K562 (cell line): ENCODE measurements around the gene C1orf105. TPM values are rescaled to one million over a fixed set of nuclear protein-coding genes. Genes with fewer than 3 reads are reported as not detected.

ENCODE experiments used
- ARID2 ChIP-seq: fragments of 450-650 bp; IDR thresholded peaks from 2 replicates; pipeline ENCODE4 v1.6.1; 2017; ENCODE audit warnings: antibody characterized with exemption, mild to moderate bottlenecking
- CAMTA2 ChIP-seq: fragments of 250-450 bp; sonication (Bioruptor Pico); conservative IDR thresholded peaks from 2 replicates; pipeline ENCODE4 v1.5.1; 2022
- CBFA2T2 ChIP-seq: fragments of 450-650 bp; conservative IDR thresholded peaks from 2 replicates; pipeline ENCODE4 v1.6.1; 2017; ENCODE audit warnings: mild to moderate bottlenecking
- CBX1 ChIP-seq: sonication (generic); IDR thresholded peaks from 2 replicates; pipeline ENCODE4 v1.6.1; 2016; ENCODE audit warnings: antibody characterized with exemption, low read depth, mild to moderate bottlenecking
- CGGBP1 ChIP-seq: fragments of 250-450 bp; sonication (Bioruptor Pico); IDR thresholded peaks from 2 replicates; pipeline ENCODE4 v1.9.0; 2021; ENCODE audit warnings: mild to moderate bottlenecking
- CTCF ChIP-seq, 3 experiments: IDR thresholded peaks in 2 of 3; conservative IDR thresholded peaks in 1 of 3; 2 replicates each; pipeline ENCODE4 v1.5.1; 2011 to 2012; ENCODE audit warnings: low read length in 3 of 3, mild to moderate bottlenecking in 3 of 3, control low read depth in 2 of 3, improper control_type of control experiment in 1 of 3, inconsistent platforms in 1 of 3, low read depth in 1 of 3, mixed read lengths in 1 of 3, moderate library complexity in 1 of 3; ENCODE audit not compliant: insufficient read depth in 2 of 3
- DIDO1 ChIP-seq: fragments of 450-650 bp; IDR thresholded peaks from 2 replicates; pipeline ENCODE4 v1.6.1; 2016; ENCODE audit warnings: low read depth, missing biosample characterization, missing genetic modification characterization
- DNMT1 ChIP-seq: fragments of 450-650 bp; IDR thresholded peaks from 2 replicates; pipeline ENCODE4 v1.6.1; 2016; ENCODE audit warnings: antibody characterized with exemption, mild to moderate bottlenecking
- GABPA ChIP-seq: fragments of 200-800 bp; sonication (Bioruptor generic); conservative IDR thresholded peaks from 2 replicates; pipeline ENCODE4 v1.6.1; 2016; ENCODE audit warnings: low read depth, missing genetic modification characterization, missing compliant biosample characterization
- HNRNPH1 ChIP-seq: fragments of 200-400 bp; formaldehyde crosslinking; optimal IDR thresholded peaks from 2 replicates; pipeline ENCODE3; 2017; ENCODE audit warnings: low read depth, mild to moderate bottlenecking, low read length, moderate library complexity
- KDM2B ChIP-seq: fragments of 250-450 bp; sonication (Bioruptor Pico); IDR thresholded peaks from 2 replicates; pipeline ENCODE4 v1.8.0; 2021; ENCODE audit warnings: mild to moderate bottlenecking, moderate library complexity
- MCM7 ChIP-seq, 2 experiments: fragments of 450-650 bp; IDR thresholded peaks; 2 replicates each; pipeline ENCODE4 v1.6.1; 2016 to 2018
- MXI1 ChIP-seq: IDR thresholded peaks from 2 replicates; pipeline ENCODE4 v1.6.1; 2011; ENCODE audit warnings: low read depth, mild to moderate bottlenecking, improper control_type of control experiment, low read length
- NFIC ChIP-seq: fragments of 450-650 bp; IDR thresholded peaks from 2 replicates; pipeline ENCODE4 v1.6.1; 2017; ENCODE audit warnings: mild to moderate bottlenecking, inconsistent platforms
- NR2C1 ChIP-seq, 2 experiments: fragments of 450-650 bp; IDR thresholded peaks; 2 replicates each; pipeline ENCODE4 v1.6.1; 2017; ENCODE audit warnings: mild to moderate bottlenecking in 2 of 2, antibody characterized with exemption in 1 of 2, inconsistent platforms in 1 of 2, missing compliant biosample characterization in 1 of 2, missing genetic modification characterization in 1 of 2
- PHB ChIP-seq: fragments of 250-450 bp; sonication (Bioruptor Pico); IDR thresholded peaks from 2 replicates; pipeline ENCODE4 v1.5.0; 2021
- RHOXF2B ChIP-seq: fragments of 250-450 bp; sonication (Bioruptor Pico); conservative IDR thresholded peaks from 2 replicates; pipeline ENCODE4 v1.5.1; 2021
- SIN3A ChIP-seq, 2 experiments: fragments of 150-350 bp in 1 of 2; IDR thresholded peaks; 2 replicates each; pipeline ENCODE4 v1.6.1; 2011 to 2016; ENCODE audit warnings: borderline replicate concordance in 2 of 2, low read depth in 2 of 2, low read length in 2 of 2, mild to moderate bottlenecking in 2 of 2, moderate library complexity in 2 of 2; ENCODE audit not compliant: control insufficient read depth in 1 of 2
- THRB ChIP-seq: fragments of 450-650 bp; formaldehyde crosslinking; conservative IDR thresholded peaks from 2 replicates; pipeline ENCODE4 v1.4.0; 2022; ENCODE audit warnings: mild to moderate bottlenecking, missing genetic modification characterization
- TRIM28 ChIP-seq: fragments of 450-650 bp; IDR thresholded peaks from 2 replicates; pipeline ENCODE4 v1.6.1; 2017
- ZBTB34 ChIP-seq: fragments of 250-450 bp; sonication (Bioruptor Pico); IDR thresholded peaks from 2 replicates; pipeline ENCODE4 v1.8.0; 2021; ENCODE audit warnings: mild to moderate bottlenecking, moderate library complexity
- ZFP36 ChIP-seq: fragments of 150-350 bp; IDR thresholded peaks from 2 replicates; pipeline ENCODE4 v1.6.1; 2018; ENCODE audit warnings: low read length, low read depth; ENCODE audit not compliant: partially characterized antibody
- ZNF175 ChIP-seq: fragments of 200-800 bp; sonication (Bioruptor generic); IDR thresholded peaks from 2 replicates; pipeline ENCODE4 v1.6.1; 2016; ENCODE audit warnings: low read depth, mild to moderate bottlenecking, missing genetic modification characterization, missing compliant biosample characterization
- ZNF224 ChIP-seq: sonication (generic); formaldehyde crosslinking; IDR thresholded peaks from 2 replicates; pipeline ENCODE4 v1.8.0; 2022; ENCODE audit warnings: mild to moderate bottlenecking, missing genetic modification reagents
- ZNF3 ChIP-seq: fragments of 250-450 bp; sonication (Bioruptor Pico); IDR thresholded peaks from 2 replicates; pipeline ENCODE4 v1.5.0; 2021; ENCODE audit warnings: mild to moderate bottlenecking, moderate library complexity
- ZNF347 ChIP-seq: fragments of 450-650 bp; formaldehyde crosslinking; IDR thresholded peaks from 2 replicates; pipeline ENCODE4 v1.4.0; 2020; ENCODE audit warnings: low read depth, mild to moderate bottlenecking, moderate library complexity
- ZNF551 ChIP-seq: fragments of 250-450 bp; sonication (Bioruptor Pico); IDR thresholded peaks from 2 replicates; pipeline ENCODE4 v1.5.0; 2021; ENCODE audit warnings: mild to moderate bottlenecking, moderate library complexity
- polyA plus RNA-seq, 8 experiments: library from polyadenylated mRNA; depleted of rRNA in 4 of 8; stranded (reverse) in 5 of 8; unstranded in 3 of 8; fragments of >200 nt; fragmentation: Nextera tagmentation in 2 of 8; fragmentation: Illumina TruSeq in 1 of 8; extraction: Ambion mirVana in 2 of 8; extraction: Trizol in 1 of 8; gene quantifications; 2 replicates each; pipeline versions ENCODE4 v1.2.1 to v1.2.3, GENCODE V29; 2011 to 2014; ENCODE audit warnings: inconsistent platforms in 1 of 8, missing spikeins in 1 of 8
- total RNA-seq, 7 experiments: library from RNA; depleted of rRNA in 6 of 7; stranded (reverse); fragments of >200 nt in 6 of 7; fragmentation: Illumina TruSeq in 2 of 7; extraction: Trizol in 2 of 7; gene quantifications; 2 replicates each; pipeline versions ENCODE4 v1.2.1 to v1.2.3, GENCODE V29; 2011 to 2021; ENCODE audit warnings: low replicate concordance in 1 of 7

The C1orf105 gene
- total and polyA plus RNA-seq, 9 of the 15 experiments (the other 6 are each of a cell fraction or from before 2014, with no cell fraction given), result 0.08 TPM; not detected in 8

GRCh38 chr1:172442404-172442803 is 21.9 kb downstream of the C1orf105 start (continued):
- no peak for TF ChIP-seq KDM2B (CRISPR knock-in tag)
- no peak for TF ChIP-seq CBX1
- TF ChIP-seq DNMT1, result no peak
- TF ChIP-seq TRIM28, result 0 out of 2 replicates have a peak, but pooled peaks have one; percentile 50
- no peak for TF ChIP-seq ZNF551 (CRISPR knock-in tag)
- TF ChIP-seq NFIC, result peak; percentile 76
- TF ChIP-seq ZNF347 (CRISPR knock-in tag), result no peak
- TF ChIP-seq ARID2, result no peak
- TF ChIP-seq HNRNPH1, result no peak
- TF ChIP-seq CGGBP1 (CRISPR knock-in tag), result no peak
- no peak for TF ChIP-seq ZFP36
- TF ChIP-seq RHOXF2B (CRISPR knock-in tag), result no peak
- TF ChIP-seq ZNF224 (CRISPR knock-in tag), result no peak
- TF ChIP-seq CBFA2T2, result peak; percentile 94
- no peak for TF ChIP-seq MXI1
- TF ChIP-seq GABPA (tag), result no peak
- TF ChIP-seq ZNF3 (CRISPR knock-in tag), result no peak
- no peak for TF ChIP-seq CAMTA2 (CRISPR knock-in tag)
- TF ChIP-seq CTCF (IDR thresholded peaks at IDR 0.05 in 2 of 3, conservative IDR thresholded peaks at IDR 0.05 in 1 of 3; ENCODE audit: insufficient read depth in 2 of 3, low read depth in 1 of 3, low read length in 3 of 3), result no peak
- TF ChIP-seq NR2C1 (IDR thresholded peaks at IDR 0.05), result peak; percentile 58; the same call in 1 of the 2 replicates
- peak; percentile 82 for TF ChIP-seq NR2C1 (tag; IDR thresholded peaks at IDR 0.05)
- TF ChIP-seq THRB (CRISPR knock-in tag), result no peak
- no peak for TF ChIP-seq PHB (CRISPR knock-in tag)
- TF ChIP-seq ZBTB34 (CRISPR knock-in tag), result peak; percentile 57; the same call in 1 of the 2 replicates
- TF ChIP-seq ZNF175 (CRISPR knock-in tag), result 0 out of 2 replicates have a peak, but pooled peaks have one; percentile 70
- TF ChIP-seq MCM7 (IDR thresholded peaks at IDR 0.05), result no peak
- no peak for TF ChIP-seq DIDO1 (tag)
- no peak for TF ChIP-seq SIN3A (IDR thresholded peaks at IDR 0.05; ENCODE audit: borderline replicate concordance in 2 of 2, control insufficient read depth in 1 of 2, low read depth in 2 of 2, low read length in 2 of 2)
